Measurements from ENCODE around the gene PIEZO1. TPM values are rescaled to one million over a fixed set of nuclear protein-coding genes. Genes with fewer than 3 reads are reported as not detected.

The PIEZO1 gene
- total RNA-seq, 1 experiment from 2014 or later, result 224 TPM

DNA sequence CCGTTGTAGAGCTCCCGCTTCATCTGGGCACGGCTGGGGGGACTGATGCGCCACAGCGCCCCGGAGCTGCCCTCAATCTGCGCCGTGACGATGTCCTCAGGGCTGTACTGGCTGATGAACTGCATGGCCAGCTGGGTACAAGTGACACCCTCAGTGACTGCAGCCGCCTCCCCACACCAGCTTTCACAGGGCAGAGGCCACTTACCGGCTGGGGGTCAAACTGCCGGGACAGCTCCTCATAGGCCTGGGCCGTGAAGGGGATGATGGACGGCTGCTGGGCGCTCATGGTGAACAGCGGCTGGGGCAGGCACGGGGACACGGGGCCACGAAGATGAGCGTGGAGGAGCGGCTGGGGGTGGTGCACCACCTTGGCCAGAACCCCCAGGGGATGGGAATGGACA, 68.4 kb downstream of the PIEZO1 start:
- intact Hi-C loops (cut with micrococcal nuclease), result no loop called here
- ChIA-PET CTCF (interaction anchor here (1.8 kb wide), 1 partner anchor 21 kb away, joined by 8 read pairs; no protein-coding TSS in a partner anchor), RAD21 (ENCODE audit: low non-redundant PET in 1 of 2, low total read pairs in 2 of 2, uncharacterized antibody in 2 of 2, unreplicated experiment in 2 of 2) (no interaction called here), POLR2A (no interaction called here)
- peaks cover 0 to 5% of the 10 kb centered on the region in 2 experiments; a peak in 1 of 4 replicates for H3K4me1 ChIP-seq (ENCODE audit: control insufficient read depth in 1 of 2, insufficient read depth in 2 of 2, low read length in 2 of 2)
- TF ChIP-seq POLR2AphosphoS5 (IDR thresholded peaks at IDR 0.05; ENCODE audit: low read depth, low read length) (no peak), EZH2phosphoT487 (IDR thresholded peaks at IDR 0.05; ENCODE audit: borderline replicate concordance) (no peak)
- no peaks in the 10 kb centered on the region for H3K27me3 ChIP-seq (ENCODE audit: insufficient read depth, low read length)
- H4K20me1 ChIP-seq (ENCODE audit: insufficient read depth), result 0 out of 2 replicates have a peak, but pooled peaks cover 3% of the 10 kb centered on the region
- H3K4me3 ChIP-seq (replicated peaks in 1 of 2; ENCODE audit: low read depth in 1 of 2, low read length in 2 of 2), result no peak overlapping the region
- H3K9me2 ChIP-seq (ENCODE audit: insufficient read depth), result no peaks in the 10 kb centered on the region
- H3K36me3 ChIP-seq (ENCODE audit: control insufficient read depth in 1 of 2, insufficient read depth in 2 of 2, low read length in 2 of 2), result peaks cover 54 to 80% of the 10 kb centered on the region in 2 experiments; a peak in 3 of 4 replicates
- ATAC-seq (no peak), DNase-seq (ENCODE audit: low read depth, low spot score) (no peak)
- no peak overlapping the region for H3K9ac ChIP-seq (ENCODE audit: low read length)
- no peaks in the 10 kb centered on the region for H3K9me3 ChIP-seq (ENCODE audit: control insufficient read depth in 1 of 2, insufficient read depth in 1 of 2, low read depth in 1 of 2, low read length in 2 of 2)
- no TSS peak for BruUV-seq (replicated peaks)
- no peak overlapping the region for H3K4me2 ChIP-seq (ENCODE audit: low read length)
- no peak overlapping the region for H2AFZ ChIP-seq (ENCODE audit: low read depth, low read length, poor library complexity, severe bottlenecking)
- no peak overlapping the region; the same call in 1 of the 2 replicates for H3K27ac ChIP-seq (ENCODE audit: low read depth, low read length)
- peaks cover 6% of the 10 kb centered on the region; the same call in 1 of the 2 replicates for H3K79me2 ChIP-seq (ENCODE audit: insufficient read depth, low read length)

DNA sequence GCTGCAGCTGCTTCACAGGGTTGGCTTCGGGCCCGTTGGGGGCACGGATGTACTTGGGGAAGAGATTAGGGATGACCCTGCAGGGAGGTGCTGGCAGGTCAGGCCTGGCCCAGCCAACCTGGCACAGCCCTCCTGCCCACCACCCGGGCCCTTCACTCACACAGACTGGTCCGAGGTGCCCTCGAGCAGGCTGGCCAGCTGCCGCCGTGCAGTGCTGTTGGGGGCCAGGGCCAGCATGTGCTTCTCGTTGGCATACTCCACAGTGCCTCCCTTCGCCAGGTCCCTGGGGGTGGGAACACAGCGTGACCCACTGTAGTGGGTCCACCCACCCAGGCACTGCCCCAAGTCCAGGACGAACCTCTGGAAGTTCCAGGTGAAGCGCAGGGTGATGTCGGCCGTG, 68.8 kb downstream of the PIEZO1 start:
- H3K4me3 ChIP-seq (replicated peaks in 1 of 2; ENCODE audit: low read depth in 1 of 2, low read length in 2 of 2), result no peak overlapping the region
- ChIA-PET POLR2A (no interaction called here), RAD21 (ENCODE audit: low non-redundant PET in 1 of 2, low total read pairs in 2 of 2, uncharacterized antibody in 2 of 2, unreplicated experiment in 2 of 2) (no interaction called here), CTCF (no interaction called here)
- H3K4me2 ChIP-seq (ENCODE audit: low read length), result no peak overlapping the region
- no peak overlapping the region; the same call in 1 of the 2 replicates for H3K27ac ChIP-seq (ENCODE audit: low read depth, low read length)
- H4K20me1 ChIP-seq (ENCODE audit: insufficient read depth), result 0 out of 2 replicates have a peak, but pooled peaks cover 3% of the 10 kb centered on the region
- no peaks in the 10 kb centered on the region for H3K9me3 ChIP-seq (ENCODE audit: control insufficient read depth in 1 of 2, insufficient read depth in 1 of 2, low read depth in 1 of 2, low read length in 2 of 2)
- no peak overlapping the region for H3K9ac ChIP-seq (ENCODE audit: low read length)
- no peak overlapping the region for H2AFZ ChIP-seq (ENCODE audit: low read depth, low read length, poor library complexity, severe bottlenecking)
- ATAC-seq (no peak), DNase-seq (ENCODE audit: low read depth, low spot score) (no peak)
- BruUV-seq (replicated peaks), result no TSS peak
- no peaks in the 10 kb centered on the region for H3K27me3 ChIP-seq (ENCODE audit: insufficient read depth, low read length)
- no peaks in the 10 kb centered on the region for H3K9me2 ChIP-seq (ENCODE audit: insufficient read depth)
- TF ChIP-seq, protein P1, sequence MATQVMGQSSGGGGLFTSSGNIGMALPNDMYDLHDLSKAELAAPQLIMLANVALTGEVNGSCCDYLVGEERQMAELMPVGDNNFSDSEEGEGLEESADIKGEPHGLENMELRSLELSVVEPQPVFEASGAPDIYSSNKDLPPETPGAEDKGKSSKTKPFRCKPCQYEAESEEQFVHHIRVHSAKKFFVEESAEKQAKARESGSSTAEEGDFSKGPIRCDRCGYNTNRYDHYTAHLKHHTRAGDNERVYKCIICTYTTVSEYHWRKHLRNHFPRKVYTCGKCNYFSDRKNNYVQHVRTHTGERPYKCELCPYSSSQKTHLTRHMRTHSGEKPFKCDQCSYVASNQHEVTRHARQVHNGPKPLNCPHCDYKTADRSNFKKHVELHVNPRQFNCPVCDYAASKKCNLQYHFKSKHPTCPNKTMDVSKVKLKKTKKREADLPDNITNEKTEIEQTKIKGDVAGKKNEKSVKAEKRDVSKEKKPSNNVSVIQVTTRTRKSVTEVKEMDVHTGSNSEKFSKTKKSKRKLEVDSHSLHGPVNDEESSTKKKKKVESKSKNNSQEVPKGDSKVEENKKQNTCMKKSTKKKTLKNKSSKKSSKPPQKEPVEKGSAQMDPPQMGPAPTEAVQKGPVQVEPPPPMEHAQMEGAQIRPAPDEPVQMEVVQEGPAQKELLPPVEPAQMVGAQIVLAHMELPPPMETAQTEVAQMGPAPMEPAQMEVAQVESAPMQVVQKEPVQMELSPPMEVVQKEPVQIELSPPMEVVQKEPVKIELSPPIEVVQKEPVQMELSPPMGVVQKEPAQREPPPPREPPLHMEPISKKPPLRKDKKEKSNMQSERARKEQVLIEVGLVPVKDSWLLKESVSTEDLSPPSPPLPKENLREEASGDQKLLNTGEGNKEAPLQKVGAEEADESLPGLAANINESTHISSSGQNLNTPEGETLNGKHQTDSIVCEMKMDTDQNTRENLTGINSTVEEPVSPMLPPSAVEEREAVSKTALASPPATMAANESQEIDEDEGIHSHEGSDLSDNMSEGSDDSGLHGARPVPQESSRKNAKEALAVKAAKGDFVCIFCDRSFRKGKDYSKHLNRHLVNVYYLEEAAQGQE (IDR thresholded peaks at IDR 0.05; ENCODE audit: low read depth), result no peak
- TF ChIP-seq, protein P2, sequence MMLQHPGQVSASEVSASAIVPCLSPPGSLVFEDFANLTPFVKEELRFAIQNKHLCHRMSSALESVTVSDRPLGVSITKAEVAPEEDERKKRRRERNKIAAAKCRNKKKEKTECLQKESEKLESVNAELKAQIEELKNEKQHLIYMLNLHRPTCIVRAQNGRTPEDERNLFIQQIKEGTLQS (IDR thresholded peaks at IDR 0.05), result no peak
- no peak for TF ChIP-seq CEBPB (IDR thresholded peaks at IDR 0.05; ENCODE audit: low read depth)
- no peak for TF ChIP-seq SRF (IDR thresholded peaks at IDR 0.05; ENCODE audit: low read depth)
- no peak for TF ChIP-seq EZH2phosphoT487 (IDR thresholded peaks at IDR 0.05; ENCODE audit: borderline replicate concordance)
- peaks cover 0 to 5% of the 10 kb centered on the region in 2 experiments; a peak in 1 of 4 replicates for H3K4me1 ChIP-seq (ENCODE audit: control insufficient read depth in 1 of 2, insufficient read depth in 2 of 2, low read length in 2 of 2)
- peaks cover 50 to 76% of the 10 kb centered on the region in 2 experiments; a peak in 3 of 4 replicates for H3K36me3 ChIP-seq (ENCODE audit: control insufficient read depth in 1 of 2, insufficient read depth in 2 of 2, low read length in 2 of 2)
- intact Hi-C loops (cut with micrococcal nuclease), result no loop called here
- H3K79me2 ChIP-seq (ENCODE audit: insufficient read depth, low read length), result peaks cover 9% of the 10 kb centered on the region; the same call in 1 of the 2 replicates

Measured in HCT116 (cell line).